ENCODE data around the gene DOCK2. TPM values are rescaled to one million over a fixed set of nuclear protein-coding genes. Genes with fewer than 3 reads are reported as not detected.
A peak's percentile ranks its signal among the peaks of the same experiment; 100 is the strongest.

The DOCK2 gene
- total RNA-seq, 6 donors from 2014 or later, result 46.7 to 150 (median 73.8) TPM

GRCh38 chr5:169711551-169712225, 74.6 kb downstream of the DOCK2 start:
- no peak for DNase-seq

GRCh38 chr5:169712428-169712827, 75.4 kb downstream of the DOCK2 start:
- TF ChIP-seq EP300 (IDR thresholded peaks at IDR 0.05) (no peak), POLR2A (IDR thresholded peaks at IDR 0.05) (no peak), CTCF (IDR thresholded peaks at IDR 0.05) (no peak), POLR2AphosphoS5 (IDR thresholded peaks at IDR 0.05) (no peak)
- ATAC-seq (ENCODE audit: low FRiP score in 2 of 2) (no peak), DNase-seq (no peak)
- no peak overlapping the region for H3K4me3 ChIP-seq
- H3K4me1 ChIP-seq, result peaks cover 0 to 9% (median 1%) of the 10 kb centered on the region in 4 donors
- no peak overlapping the region for H3K27ac ChIP-seq
- H3K9me3 ChIP-seq, result no peaks in the 10 kb centered on the region
- no peaks in the 10 kb centered on the region for H3K27me3 ChIP-seq
- no peaks in the 10 kb centered on the region for H3K36me3 ChIP-seq

More at GRCh38 chr5:169711551-169712225, 74.6 kb downstream of the DOCK2 start:
- ATAC-seq (ENCODE audit: low FRiP score in 2 of 2), result no peak
- Histone ChIP-seq H3K9me3 (no peaks in the 10 kb centered on the region), H3K27ac (no peak overlapping the region), H3K4me3 (no peak overlapping the region), H3K27me3 (no peaks in the 10 kb centered on the region), H3K4me1 (peaks cover 0 to 2% (median under 1%) of the 10 kb centered on the region in 4 donors), H3K36me3 (no peaks in the 10 kb centered on the region)
- TF ChIP-seq CTCF (IDR thresholded peaks at IDR 0.05) (no peak), POLR2A (IDR thresholded peaks at IDR 0.05) (no peak), POLR2AphosphoS5 (IDR thresholded peaks at IDR 0.05) (no peak), EP300 (IDR thresholded peaks at IDR 0.05) (no peak)
- WGBS, 2 donors, result 89 to 93% methylated on average over 3 to 4 of the region's 4 CpGs

GRCh38 chr5:169716287-169716686, 79.2 kb downstream of the DOCK2 start:
- no peaks in the 10 kb centered on the region for H3K9me3 ChIP-seq
- no peak overlapping the region for H3K27ac ChIP-seq
- H3K4me1 ChIP-seq, result peaks cover 0 to 10% (median 1%) of the 10 kb centered on the region in 4 donors
- no peak for DNase-seq
- H3K36me3 ChIP-seq, result no peaks in the 10 kb centered on the region
- 31 to 44% methylated on average over 1 of the region's 1 CpG for WGBS, 2 donors
- no peak overlapping the region for H3K4me3 ChIP-seq
- no peak for TF ChIP-seq POLR2AphosphoS5 (IDR thresholded peaks at IDR 0.05)
- no peak for TF ChIP-seq POLR2A (IDR thresholded peaks at IDR 0.05)
- TF ChIP-seq CTCF (IDR thresholded peaks at IDR 0.05), result no peak
- no peak for TF ChIP-seq EP300 (IDR thresholded peaks at IDR 0.05)
- no peaks in the 10 kb centered on the region for H3K27me3 ChIP-seq
- ATAC-seq (ENCODE audit: low FRiP score in 2 of 2), result no peak

GRCh38 chr5:169717288-169717687, 80.2 kb downstream of the DOCK2 start:
- TF ChIP-seq POLR2AphosphoS5 (IDR thresholded peaks at IDR 0.05), result no peak
- no peak for TF ChIP-seq EP300 (IDR thresholded peaks at IDR 0.05)
- TF ChIP-seq CTCF (IDR thresholded peaks at IDR 0.05), result no peak
- TF ChIP-seq POLR2A (IDR thresholded peaks at IDR 0.05), result no peak
- Histone ChIP-seq H3K4me1 (peaks cover 0 to 10% (median 1%) of the 10 kb centered on the region in 4 donors), H3K27ac (no peak overlapping the region), H3K36me3 (no peaks in the 10 kb centered on the region), H3K4me3 (no peak overlapping the region), H3K9me3 (no peaks in the 10 kb centered on the region), H3K27me3 (no peaks in the 10 kb centered on the region)
- 54 to 56% methylated on average over 3 of the region's 3 CpGs for WGBS, 2 donors
- ATAC-seq (ENCODE audit: low FRiP score in 2 of 2) (peak in 1 of 2 donors; percentile 42), DNase-seq (peak in 1 of 2 donors; percentile 35)

Data from upper lobe of left lung (tissue), 6 donors.